LHCN-M2 (cell line): ENCODE measurements around the gene ATG9B. TPM values are rescaled to one million over a fixed set of nuclear protein-coding genes. Genes with fewer than 3 reads are reported as not detected.
A peak's percentile ranks its signal among the peaks of the same experiment; 100 is the strongest.
"Not testable (repeated sequence)": the region's sequence is repeated elsewhere in the genome, so short reads cannot be mapped to it uniquely, and the experiment has no call there.

ENCODE experiments used
- DNase-seq: peaks from one replicate; pipeline ENCODE4 v3.0.0-alpha.2; 2012; ENCODE audit warnings: low read depth
- total RNA-seq: library from RNA; depleted of rRNA; stranded (reverse); fragments of >200 nt; gene quantifications from 2 replicates; pipeline ENCODE4 v1.2.3, GENCODE V29; 2014

The ATG9B gene
- total RNA-seq, 1 experiment from 2014 or later: 0.06 TPM

DNA sequence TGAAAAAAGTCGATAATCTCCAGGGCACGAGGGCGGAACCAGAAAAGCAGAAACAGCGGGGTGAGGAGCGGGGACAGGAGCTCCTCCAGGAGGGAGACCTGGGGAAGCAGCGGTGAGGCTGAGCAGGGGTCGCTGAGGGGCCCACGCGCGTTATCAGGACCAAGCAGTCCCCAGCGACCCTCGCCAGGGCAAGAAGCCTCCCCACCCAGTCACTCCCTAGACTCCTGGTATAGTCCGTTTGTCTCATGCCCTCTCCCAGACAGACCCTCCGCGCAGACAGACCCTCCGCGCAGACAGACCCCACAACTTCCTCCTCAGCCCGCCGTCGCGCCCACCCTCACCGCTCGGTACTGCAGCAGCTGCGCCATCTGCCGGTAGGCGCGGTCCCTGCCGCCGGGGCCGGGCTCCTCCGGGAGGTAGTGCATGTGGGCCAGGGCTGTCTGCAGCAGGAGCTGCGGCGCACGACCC is 6.3 kb downstream of the ATG9B start:
- DNase-seq: no peak

- DNase-seq: no peak
Observed at GRCh38 chr7:151017370-151017952, 6.8 kb downstream of the ATG9B start.

- DNase-seq: no peak
Observed at GRCh38 chr7:151016942-151017341, 7.4 kb downstream of the ATG9B start.

DNA sequence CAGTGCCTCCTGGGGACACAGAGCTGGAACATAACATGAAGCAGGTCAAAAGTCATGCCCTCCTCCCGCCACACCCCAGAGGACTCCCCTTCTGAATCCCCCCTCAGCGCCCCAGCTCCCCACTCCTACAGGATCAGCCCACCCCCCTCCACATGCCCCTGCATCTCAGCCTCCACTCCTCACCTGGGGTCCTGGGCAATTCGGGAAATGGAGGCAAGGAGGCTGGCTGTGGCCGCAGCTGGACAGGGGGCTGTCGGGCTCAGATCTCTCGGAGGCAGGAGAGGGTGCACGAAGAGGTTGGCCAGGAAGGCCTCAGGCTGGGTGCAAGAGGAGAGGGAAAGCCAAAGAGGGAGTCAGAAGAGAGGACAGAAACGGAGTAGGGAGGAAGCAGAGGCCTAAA is 7.8 kb downstream of the ATG9B start:
- no peak for DNase-seq

DNA sequence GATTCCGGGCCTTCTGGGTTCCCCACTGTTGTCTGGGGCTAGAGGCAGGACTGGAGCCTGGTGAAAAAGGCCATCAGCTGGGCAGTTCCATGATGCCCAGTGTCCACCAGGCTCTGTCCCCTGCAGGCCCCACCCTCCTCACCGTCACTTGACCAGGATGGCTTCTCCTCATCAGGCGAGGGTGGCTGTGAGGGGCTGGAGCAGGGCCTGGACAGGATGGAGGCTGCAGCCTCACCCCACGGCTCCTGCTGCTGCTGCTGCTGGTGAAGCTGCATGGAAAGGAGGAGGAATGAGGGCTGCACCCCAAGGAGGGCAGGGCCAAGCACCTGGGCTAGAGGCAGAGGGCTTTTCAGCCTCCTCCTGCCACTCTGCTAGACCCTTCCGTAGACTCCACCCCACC is 8.3 kb downstream of the ATG9B start:
- no peak for DNase-seq

DNA sequence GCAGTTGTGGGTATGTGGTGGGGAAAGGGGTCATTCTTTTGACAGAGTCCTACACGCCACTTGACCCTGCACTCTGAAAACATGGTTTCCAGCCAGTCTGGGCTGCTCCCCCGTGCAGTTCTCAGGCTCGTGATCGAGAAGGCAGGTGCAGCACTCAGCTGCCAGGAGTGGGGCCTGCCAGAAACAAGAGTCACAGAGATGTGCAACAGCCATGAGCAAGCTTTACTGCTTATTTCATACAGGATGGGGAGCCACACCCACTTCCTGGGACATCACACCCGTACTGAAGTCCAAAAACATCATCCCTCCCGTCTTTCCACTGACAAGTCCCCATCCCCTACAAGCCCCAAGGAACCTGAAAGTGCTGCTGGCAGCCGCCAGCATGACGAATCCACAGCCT is 9.3 kb downstream of the ATG9B start:
- DNase-seq: peak; percentile 44

DNA sequence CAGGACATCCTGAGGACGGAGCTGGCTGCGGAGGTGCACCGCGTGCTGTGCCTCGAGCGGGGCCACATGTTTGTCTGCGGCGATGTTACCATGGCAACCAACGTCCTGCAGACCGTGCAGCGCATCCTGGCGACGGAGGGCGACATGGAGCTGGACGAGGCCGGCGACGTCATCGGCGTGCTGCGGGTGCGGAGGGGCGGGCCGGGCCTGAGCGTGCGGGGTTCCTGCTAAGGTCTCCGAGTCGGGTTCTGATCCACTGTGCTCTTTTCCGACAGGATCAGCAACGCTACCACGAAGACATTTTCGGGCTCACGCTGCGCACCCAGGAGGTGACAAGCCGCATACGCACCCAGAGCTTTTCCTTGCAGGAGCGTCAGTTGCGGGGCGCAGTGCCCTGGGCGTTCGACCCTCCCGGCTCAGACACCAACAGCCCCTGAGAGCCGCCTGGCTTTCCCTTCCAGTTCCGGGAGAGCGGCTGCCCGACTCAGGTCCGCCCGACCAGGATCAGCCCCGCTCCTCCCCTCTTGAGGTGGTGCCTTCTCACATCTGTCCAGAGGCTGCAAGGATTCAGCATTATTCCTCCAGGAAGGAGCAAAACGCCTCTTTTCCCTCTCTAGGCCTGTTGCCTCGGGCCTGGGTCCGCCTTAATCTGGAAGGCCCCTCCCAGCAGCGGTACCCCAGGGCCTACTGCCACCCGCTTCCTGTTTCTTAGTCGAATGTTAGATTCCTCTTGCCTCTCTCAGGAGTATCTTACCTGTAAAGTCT is 10.4 kb downstream of the ATG9B start:
- peak; percentile 40 for DNase-seq

DNA sequence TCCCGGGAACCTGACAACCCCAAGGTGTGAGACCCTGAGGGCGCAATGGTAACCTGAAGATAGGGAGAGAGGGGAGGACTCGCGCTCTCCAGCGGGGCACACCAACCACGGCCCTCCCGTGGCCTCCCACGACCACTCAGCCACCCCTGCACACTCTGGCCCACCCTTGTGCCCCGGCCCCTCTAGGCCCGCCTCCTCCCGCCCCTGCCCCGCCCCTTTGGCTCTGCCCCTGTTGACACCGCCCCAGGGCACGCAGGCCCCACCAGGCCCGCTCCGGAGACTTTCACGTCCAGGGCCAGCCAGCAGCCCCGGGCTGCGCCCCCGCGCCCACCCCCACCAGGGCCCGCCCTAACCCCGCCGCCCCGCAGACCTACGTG is 10.9 kb downstream of the ATG9B start:
- no peak for DNase-seq

DNA sequence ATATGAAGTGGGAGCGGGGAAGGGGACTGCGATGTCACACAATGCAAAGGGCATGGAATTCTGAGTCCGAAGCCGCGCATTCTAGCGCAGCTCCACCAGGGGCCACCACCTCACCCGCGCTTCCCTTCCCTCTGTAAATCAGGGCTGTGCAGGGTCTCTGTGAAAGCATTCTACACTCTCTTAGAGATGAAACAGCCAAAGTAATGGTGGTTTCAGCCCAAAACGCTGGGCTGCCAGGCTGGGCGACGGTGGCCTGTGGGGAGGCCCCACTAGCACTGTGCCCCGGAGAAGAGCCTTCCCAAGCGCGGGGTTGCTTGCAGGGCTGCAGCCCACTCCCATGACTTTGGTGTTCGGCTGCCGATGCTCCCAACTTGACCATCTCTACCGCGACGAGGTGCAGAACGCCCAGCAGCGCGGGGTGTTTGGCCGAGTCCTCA is 11.4 kb downstream of the ATG9B start:
- DNase-seq: peak; percentile 40

- no peak for DNase-seq
Observed at GRCh38 chr7:151012031-151012692, 12.1 kb downstream of the ATG9B start.

DNA sequence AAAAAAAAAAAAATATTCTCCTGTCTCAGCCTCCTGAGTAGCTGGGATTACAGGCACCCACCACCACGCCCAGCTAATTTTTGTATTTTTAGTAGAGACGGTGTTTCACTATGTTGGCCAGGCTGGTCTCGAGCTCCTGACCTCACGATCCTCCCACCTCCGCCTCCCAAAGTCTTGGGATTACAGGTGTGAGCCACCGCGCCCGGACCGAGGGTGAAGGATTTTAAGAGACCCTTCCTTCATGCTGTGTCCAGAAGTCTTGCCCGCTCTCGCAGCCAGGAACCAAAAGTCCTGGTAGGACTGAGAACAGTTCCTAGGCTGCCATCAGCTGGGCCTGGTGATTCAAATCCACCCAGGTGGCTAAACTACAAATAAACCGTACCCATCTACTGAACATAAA is 12.7 kb downstream of the ATG9B start:
- DNase-seq: not testable (repeated sequence)

DNA sequence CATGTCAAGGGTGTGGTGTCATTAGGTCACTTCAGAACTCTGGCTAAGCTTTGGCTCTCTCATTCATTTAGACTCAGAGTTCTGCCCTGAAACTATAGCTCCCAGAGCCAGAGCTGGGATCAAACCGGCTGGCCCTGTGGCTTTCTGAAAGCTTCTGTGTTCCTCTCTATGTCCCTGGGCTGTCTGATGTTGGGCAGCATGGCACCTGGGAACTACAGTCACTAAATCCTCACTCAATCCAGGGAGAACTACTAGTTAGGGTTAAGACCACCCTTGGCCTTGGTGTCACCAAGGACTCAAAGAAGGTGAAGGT is 13.2 kb downstream of the ATG9B start:
- no peak for DNase-seq

- no peak for DNase-seq
Observed at GRCh38 chr7:151010307-151011096, 13.8 kb downstream of the ATG9B start.

- DNase-seq: no peak
Observed at GRCh38 chr7:151010037-151010306, 14.3 kb downstream of the ATG9B start.

GRCh38 chr7:151009327-151010036 is 14.8 kb downstream of the ATG9B start:
- DNase-seq: no peak

GRCh38 chr7:151008511-151009323 is 15.6 kb downstream of the ATG9B start:
- DNase-seq: no peak

DNA sequence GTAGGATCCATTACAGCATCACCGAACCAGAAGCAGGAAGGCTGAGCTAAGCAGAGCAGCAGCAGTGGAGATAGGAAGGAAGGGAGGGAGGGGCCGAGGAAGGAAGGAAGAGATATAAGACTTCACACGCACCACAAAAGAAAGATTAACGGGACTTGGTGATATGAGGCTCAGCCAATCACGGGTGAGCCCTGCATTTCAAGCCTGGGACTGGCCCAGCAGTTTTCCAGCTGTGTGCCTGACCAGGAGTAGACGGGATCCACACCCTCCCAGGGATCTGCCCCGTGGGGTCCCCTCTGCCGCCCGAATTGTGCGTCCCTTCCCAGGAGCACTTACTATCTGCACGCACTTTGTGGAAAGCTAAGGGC is 16.2 kb downstream of the ATG9B start:
- no peak for DNase-seq

DNA sequence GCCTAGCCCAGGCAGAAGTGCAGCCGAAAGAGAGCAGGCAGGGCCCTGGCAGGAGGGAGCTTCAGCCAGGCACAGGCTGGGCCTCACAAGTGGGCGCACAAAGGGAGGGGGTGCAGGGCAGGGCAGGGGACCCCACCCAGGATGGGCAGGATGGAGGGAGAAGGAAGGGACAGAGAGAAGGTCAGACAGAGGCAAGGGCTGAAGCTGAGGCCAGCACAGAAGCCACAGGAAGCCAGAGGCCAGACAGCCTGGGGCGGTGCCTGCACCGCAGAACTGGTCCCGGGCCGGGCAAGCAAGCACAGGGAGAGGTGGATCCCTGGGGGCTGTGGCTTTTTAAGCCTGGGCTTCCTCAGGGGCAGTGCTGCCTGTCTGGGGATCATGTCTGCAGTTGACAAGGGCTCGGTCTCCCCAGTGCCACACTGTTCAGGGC is 16.8 kb downstream of the ATG9B start:
- no peak for DNase-seq

DNA sequence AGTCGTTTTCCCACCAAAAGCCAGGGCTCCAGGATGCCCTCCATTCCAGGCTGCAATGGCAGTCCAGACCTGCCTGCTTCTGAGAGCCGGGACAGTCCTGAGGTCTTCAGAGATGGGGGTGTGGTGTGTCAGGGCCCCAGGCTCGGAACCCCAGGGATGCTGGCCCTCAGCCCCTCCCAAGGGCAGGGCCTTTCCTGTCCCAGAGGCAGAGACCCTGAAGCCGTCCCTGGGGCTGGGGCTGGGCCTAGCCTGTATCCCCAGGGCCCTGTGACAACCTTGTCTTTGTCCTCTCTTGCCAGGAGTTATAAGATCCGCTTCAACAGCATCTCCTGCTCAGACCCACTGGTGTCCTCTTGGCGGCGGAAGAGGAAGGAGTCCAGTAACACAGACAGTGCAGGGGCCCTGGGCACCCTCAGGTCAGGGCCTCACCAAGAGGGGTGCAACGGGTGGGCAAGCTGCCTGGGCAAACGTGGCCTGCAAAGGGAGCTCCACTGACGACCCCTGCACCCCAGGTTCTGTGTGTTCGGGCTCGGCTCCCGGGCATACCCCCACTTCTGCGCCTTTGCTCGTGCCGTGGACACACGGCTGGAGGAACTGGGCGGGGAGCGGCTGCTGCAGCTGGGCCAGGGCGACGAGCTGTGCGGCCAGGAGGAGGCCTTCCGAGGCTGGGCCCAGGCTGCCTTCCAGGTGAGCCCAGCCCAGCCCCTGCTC is 17.5 kb downstream of the ATG9B start:
- DNase-seq: no peak

DNA sequence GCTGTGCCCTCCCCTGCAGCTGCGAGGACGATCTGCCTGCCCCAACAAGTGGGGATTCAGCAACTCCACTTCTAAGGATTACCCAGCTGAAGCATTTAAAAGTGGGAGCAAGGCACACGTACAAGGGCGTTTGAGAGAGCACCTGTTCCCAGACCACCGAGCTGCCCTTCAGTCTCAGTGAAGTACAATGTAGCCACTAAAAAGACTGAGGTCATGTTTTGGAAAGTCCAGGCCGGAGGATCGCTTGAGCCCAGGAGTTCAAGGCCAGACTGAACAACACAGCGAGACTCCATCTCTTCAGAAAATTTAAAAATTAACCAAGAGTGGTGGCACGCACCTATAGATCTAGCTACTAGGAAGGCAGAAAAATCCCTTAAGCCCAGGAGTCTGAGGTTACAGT is 18.7 kb downstream of the ATG9B start:
- DNase-seq: no peak
